ENCODE measurements around the gene WLS.
"Not testable (repeated sequence)": the region's sequence is repeated elsewhere in the genome, so short reads cannot be mapped to it uniquely, and the experiment has no call there.

WLS gene

DNA sequence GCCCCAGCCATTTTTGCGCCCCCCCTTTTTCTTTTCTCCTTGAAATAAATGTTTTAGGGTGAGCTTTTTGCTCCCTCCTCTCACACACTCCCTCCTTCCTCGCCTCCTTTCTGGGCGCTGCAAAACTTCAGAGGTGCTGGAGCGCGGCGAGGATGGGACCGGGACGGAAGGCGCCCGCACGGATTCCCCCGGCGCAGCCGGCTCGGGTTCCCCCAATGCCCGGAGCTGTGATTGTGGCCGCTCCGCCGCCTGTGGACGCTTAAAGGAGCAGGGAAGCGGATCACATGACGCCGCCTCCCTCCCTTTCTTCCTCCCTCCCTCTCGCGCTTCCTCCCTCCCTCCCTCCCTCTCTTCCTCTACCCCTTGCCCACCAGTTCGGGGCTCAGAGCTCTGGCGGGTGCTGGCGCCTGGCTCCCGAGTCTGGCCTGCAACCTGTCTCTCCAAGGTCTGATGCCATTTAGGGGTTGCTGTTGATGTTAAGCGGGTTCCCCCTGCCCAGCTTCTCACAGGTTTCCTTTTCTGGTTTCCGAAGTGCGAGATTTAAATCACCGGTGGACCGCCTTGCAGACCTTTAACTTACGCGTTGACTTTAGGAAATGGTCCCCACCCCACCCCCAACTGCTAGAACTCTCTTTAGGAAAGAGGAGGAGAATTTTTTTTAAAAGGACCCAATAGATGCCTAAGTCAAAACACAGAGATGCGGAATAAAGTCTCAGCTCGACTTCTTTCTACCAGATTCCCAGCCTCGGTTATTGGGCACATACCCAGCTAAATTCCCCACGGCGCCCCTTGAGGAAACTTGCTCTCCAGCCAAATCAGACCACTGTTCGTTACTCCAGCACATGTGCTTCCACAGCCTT is at the start of gene WLS:
TSS of gene WLS (minus strand) at position 235 of the 860 bp plus-strand sequence. CDS start at position 11, 224 bp downstream.
- no peak for DNase-seq

DNA sequence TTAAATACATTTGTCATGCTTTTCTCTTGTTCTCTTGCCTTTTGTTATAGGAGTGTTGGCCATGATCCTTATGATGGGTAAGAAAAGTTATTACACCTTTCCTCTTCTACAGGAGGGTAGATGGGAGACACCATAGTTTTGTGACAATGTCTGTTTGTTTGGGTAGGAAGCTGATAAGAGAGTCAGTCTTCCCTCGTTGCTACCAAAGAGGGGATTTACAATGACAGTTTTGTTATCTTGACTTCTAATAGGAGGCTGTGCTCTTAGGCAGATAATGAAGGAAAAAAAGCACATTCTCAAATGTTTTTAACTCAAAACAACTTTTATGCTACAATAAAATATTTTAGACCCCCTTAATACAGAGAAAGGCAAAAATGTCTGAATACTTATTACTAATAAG is 48.0 kb upstream of the WLS start:
- DNase-seq, result no peak

DNA sequence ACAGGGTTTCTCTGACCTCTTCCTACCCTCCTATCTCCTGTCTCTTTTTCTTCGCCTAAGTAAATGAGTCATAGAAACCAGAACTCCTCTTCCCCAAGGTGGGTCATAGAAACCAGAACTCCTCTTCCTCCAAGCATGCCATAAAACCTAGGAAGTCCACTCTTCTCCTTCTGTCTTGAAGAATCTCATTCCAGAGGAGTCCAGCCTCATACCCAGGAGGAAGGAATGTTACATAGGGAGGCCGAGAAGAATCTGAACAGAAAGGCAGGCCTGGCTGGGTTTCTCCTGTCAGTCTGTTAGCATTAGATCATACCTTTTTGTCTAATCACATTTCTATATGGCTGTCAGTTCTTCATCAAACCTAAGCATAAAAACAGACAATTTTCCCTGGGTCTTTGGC is 47.5 kb upstream of the WLS start:
- DNase-seq, result no peak

DNA sequence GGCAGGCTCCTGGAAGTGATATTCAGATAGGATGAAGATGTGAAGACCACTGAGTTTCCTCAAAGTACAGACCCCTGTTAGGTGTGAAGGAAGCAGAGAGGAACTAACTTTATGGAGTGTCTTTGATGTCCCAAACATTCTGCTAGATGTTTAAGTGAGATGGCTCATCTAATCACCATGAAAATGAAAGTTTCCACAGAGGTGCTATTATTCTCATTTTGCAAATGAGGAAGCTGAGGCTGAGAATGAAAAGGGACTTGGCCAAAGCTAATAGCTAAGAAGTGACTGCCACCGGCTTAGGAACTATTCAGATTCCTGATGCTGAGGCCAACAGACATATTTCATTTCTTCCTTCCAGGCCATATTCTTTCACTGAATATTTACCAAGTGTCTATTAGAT is 45.9 kb upstream of the WLS start:
- DNase-seq, result no peak

DNA sequence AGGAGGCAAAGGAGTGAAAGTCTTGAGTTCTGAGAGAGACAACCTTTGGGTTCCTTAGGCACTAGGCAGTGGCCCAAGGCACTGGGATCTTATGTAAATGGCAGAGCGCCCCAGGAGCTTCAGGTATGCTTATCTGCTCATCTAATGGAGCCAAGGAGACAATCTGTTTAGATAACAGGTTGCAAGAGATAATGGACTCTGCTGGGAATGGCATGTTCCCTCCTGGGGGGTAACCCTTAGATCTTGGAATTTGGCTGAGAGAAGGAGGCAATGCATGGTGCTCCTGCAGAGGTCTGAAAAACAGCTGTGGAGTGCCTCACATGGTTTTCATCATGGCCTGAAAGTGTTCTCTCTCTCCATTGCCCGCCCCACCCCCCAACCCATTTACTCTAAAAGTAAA is 44.1 kb upstream of the WLS start:
- DNase-seq, result no peak

DNA sequence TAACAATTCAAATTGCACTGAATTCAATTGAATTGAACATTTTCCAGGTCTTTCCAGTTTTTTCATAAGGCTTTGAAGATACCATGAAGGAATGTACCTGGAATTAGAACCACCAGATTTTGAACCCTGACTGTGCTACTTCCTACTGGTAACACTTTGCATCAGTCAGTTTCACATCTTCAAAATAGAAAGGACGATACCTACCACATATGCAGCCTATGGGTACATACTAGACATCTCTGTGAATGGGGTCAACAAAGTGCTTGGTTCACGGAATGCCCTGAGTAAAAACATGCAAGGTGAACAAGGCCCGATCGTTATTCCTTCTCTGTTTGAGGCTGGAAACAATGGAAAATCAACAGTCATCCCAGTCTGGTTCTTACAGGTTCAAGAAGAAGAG is 41.2 kb upstream of the WLS start:
- no peak for DNase-seq

DNA sequence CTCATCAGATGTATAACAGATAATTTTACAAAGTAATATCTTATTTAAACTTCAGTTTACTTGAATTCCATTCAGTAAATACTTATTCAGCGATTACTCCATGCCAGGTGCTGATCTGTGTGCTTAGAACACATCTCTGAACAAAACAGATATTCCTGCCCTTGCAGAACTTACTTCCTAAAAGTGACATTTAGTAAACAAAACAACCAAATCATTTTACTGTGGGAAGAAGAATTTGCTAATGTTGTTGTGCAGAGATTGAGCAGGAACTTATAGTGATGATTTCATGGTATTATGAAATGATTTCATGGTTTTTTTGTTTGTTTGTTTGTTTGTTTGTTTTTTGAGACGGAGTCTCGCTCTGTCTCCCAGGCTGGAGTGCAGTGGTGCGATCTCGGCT is 39.3 kb upstream of the WLS start:
- DNase-seq, result no peak

DNA sequence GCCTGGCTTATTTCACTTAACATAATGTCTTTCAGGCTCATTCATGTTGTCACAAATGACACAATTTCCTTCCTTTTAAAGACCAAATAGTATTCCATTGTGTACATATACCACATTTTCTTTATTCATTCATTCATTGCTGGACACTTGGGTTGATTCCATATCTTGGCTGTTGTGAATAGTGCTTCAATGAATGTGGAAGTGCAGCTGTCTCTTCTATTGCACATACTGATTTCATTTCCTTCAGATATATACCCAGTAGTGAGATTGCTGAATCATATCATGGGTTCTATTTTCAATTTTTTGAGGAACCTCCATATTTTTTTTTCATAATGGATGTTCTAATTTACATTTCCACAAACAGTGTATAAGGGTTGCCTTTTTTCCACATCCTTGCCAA is 38.6 kb upstream of the WLS start:
- no peak for DNase-seq

DNA sequence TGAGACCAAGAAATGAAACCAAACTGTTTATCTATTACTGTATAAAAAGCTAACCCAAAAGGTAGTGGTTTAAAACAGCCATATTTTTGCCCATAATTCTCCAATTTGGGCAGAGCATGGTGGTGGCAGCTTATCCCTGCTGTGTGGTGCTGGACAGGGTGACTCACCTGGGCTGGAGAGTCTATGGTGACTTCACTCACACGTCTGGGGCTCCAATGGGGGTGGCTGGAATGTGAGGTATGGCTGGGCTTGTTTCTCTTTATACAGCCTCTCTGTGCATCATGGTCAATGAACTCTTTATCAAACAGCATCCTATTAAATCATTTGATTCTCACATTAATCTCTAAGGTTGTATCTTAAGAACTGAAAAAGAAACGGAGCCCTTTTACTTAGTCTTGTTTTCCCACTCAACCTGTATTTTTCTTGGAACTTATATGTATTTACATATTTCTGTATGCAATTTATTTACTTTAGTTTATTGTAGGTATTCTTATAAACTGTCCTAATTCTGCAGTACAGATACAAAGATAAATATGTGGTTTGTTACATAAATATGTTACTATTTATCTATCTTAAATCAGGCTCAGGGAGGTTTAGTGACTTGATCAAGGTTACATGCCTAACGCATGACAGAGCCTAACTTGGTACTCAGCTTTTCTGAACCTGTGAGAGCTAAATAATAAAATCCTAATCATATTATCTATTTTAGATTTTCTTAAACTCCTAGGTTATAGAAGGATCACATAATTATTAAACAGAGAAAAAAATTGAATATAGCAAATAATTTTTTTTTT is 37.5 kb upstream of the WLS start:
- DNase-seq, result no peak

DNA sequence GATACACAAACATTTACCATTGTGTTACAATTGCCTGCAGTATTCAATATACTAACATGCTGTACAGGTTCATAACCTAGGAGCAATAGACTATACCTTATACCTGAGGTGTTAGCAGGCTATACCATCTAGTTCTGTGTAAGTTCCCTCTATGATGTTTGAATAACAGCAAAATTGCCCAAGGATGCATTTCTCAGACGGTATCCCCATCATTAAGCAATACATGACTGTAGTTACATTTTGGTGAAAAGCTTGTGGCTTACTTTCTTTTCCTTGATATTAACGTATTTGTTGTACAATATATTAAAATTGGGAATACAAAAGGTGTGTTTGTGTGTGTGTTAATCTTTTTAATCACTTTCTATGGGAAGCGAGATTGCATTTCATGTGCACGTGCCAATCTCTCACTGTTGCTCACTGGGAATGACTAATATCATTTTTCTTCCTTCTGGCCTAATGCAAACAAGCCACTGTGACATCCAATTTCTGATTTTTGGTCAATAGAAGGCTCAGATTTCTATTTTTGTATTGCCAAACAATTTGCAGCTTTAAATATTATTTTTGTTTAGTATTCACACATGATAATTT is 36.7 kb upstream of the WLS start:
- DNase-seq, result no peak

DNA sequence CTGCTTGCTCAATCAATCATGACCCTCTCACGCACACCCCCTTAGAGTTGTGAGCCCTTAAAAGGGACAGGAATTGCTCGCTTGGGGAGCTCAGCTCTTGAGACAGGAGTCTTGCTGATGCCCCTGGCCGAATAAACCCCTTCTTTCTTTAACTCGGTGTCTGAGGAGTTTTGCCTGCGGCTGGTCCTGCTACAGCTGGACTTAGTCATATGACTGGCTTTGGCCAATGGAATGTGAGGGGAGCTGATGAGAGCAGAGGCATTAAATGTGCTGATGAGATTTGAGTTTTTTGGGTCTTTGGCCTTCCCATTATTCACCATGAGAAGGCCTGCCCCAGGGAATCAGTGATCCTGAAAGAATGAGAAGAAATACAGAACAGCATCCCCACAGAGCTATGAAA is 24.5 kb upstream of the WLS start:
- DNase-seq, result not testable (repeated sequence)

DNA sequence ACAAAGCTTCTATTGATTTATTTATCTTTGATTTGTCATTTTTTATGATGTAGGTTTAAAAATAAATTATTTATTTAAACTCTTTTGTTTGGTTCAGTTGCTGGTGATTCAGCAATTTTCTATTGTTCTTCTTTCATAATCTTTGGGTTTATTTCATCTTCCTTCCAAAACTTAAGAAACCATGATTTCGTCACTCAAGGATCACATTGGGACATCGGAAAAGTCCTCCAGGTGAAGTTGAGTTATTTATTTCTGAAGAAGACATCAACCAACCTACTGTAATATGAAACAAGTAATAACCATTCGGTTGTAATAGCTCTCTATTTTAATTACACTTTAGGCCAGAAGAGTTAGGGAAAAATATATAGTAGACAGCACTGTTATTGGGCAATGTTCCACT is 23.0 kb upstream of the WLS start:
- DNase-seq, result no peak

DNA sequence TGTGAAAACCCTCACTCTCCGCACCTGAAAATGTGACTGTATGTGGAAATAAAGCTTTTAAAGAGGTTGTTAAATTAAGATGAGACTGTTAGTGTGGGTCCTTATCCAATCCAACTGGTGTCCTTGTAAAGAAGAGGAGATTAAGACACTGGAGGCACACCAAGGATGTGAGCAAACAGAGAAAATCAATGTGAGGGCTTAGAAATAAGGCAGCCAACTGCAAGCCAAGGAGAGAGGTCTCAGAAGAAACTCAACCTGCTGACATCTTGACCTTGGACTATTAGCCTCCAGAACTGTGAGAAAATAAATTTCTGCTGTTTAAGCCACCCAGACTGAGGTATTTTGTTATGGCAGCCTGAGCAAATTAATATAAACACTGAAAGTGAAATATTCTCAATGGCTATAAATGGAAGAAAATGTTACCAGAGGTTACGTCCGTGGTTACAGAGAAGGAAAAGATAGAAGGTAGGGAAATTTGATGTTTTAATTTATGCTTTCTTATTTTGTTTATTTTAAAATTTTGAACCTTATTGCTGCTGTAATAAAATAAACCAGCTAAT is 22.4 kb upstream of the WLS start:
- no peak for DNase-seq

DNA sequence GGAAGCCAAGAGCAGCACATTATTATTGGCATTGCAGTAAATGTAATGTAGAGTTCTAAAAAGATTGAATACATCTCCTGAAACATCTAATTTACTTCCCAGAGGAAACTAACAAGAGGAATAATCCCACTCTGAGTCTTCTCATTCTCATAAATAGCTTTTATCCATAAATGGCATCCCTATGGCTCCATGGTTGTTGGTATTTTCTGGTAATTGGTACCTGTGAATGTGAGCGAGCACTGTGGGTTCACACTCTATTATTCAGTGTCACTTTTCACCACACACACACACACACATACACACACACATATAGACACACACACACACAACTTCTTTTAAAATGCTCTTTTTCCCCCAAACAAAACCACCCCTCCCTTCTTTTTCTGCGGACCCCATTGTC is 4.7 kb upstream of the WLS start:
- DNase-seq, result no peak

DNA sequence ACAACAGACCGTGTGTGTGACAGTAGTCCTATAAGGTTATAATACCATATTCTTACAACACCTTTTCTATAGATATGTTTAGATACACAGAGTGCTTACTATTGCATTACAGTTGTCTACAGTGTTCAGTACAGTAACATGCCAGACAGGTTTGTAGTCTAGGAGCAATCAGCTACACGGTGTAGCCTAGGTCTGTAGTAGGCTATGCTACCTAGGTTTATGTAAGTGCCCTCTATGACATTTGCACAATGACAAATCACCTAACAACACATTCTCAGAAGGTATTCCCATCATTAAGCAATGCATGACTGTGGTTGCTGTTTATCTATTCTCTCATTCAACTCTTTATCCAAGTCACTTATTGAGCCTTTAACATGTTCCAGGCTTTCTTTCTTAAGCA is 1.8 kb upstream of the WLS start:
- DNase-seq, result no peak

DNA sequence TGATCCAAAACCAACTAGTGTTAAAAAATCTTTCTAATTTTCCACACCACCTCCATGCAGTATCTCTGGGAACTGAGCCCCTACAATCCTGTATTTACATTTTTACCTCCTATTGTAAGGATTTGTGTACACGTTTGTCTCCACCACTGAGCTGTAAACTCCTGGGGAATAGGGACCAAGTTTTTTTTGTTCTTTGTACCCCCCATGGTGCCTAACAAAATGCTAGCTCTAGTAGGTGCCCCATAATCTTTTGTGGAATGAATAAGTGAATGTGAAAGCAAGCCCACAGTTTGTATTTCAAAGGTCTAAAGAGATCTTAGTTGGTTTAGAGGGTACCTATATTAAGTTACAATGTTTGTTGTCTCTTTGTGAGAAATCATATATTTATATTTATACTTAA is 879 bp upstream of the WLS start:
- no peak for DNase-seq

DNA sequence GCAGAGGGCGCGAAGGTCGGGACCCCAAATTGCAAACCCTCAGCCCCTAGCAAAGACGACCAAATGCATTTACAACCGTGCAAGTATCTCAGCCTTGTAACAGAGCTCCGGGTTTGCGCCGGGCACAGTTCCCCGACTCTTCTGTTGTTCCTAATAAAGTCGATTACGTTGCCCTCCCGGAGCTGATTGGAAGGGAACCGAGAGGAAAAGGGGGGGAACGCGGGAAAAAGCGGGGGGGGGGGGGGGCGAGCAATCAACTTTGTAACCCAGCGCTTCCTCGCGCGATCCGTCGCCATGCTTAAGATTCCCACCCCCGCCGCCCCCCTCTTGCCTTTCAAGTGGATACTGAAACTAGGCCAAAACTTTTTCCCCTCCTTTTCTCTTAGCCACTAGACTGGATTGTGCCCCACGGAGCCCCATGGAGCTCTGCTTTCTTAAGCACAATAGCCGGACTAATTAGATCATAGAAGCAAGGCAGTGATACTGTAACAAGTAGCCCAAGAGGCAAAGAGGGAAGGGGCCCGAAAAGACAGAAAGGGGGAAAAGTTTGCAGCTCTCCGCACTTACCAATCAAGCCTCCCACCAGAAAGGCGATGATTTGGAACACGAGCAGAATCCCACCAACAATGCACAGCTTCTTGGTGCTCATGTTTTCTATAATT is 565 bp downstream of the WLS start:
- DNase-seq, result no peak

DNA sequence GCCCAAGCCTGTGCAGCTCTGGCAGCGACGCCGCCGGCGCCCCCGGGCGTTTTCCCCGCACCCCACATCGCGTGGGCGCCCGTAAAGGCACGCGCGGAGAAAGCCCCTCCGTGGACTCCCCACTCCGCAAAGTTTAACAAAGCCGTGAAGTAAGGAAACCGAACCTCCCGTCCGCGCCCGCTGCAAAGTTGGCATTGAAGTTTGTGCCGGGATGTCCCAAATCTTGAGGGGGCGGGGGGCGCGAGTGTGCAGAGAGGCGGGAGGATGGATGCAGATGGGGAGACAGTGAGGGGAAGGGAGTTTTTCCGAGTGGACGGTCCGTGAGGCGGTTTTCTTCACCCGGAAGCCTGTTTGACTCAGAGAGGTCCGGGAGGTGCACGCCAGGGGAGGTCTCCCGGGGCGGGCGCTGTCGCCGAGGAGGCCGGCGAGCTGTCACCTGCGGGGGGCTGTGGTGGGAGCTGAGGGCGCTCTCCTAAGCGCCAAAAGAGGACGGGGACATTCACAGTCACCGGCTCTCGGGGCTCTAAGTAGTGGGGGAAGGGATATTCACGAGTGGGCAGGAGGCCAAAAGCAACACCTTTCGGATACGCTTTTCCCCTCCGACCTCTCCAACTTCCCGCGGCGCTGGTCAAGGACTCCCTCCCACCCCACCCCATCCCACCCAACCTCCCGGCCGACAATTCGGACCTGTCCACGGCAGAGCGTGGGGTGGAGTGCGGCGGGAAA is 1.3 kb downstream of the WLS start:
- no peak for DNase-seq

DNA sequence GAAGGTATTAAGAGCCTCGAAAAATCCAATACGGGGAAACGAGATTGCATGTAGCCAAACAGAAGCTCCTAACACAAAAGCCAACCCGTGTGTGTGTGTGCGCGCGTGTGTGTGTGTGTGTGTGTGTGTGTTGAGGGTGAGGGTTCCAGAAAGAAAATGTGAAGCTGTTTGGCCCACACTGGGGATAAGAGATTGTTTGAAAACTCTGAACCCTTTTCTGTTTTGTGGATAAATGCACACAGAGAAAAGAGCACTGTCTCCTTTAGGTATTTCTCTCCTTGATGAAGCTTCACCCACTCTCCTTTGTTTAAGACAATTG is 1.9 kb downstream of the WLS start:
- DNase-seq, result no peak

DNA sequence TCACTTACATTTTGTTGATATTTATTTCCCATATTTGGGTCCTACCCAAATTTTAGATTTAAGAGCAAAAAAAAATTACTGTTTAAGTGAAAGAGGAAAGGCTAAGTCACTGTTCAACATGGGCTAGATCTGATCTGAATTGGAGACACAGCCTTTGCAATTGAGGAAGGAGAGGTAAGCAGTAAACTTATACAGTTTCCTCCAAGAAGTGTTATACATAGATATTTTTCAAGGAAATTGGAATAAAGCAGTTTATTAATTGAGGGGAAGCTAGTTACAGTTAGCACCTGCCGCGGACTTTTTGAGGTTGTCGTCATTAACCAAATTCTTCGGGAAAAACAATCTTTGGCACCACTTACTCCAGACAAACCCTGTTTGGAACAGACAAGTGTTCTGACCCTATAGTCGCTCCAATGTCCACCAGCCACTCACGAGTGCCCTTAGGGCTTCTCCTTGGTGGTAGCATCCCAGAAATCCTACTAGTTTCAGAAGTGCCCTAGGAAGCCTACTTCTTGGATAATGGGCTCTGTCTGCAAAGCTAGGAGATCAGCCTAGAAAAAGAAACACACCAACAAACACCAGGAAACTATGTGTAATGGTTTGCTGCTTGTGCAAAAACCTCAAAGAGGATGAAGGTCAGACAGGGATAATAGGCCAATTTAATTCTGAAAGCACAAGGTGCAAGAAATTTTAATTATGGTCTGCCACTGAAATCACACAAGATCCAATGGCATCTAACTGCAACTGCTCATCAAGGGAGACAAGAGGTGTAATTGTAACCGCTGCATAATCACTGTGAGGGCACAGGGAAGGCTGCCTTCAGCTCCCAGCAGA is 2.5 kb downstream of the WLS start:
- no peak for DNase-seq

DNA sequence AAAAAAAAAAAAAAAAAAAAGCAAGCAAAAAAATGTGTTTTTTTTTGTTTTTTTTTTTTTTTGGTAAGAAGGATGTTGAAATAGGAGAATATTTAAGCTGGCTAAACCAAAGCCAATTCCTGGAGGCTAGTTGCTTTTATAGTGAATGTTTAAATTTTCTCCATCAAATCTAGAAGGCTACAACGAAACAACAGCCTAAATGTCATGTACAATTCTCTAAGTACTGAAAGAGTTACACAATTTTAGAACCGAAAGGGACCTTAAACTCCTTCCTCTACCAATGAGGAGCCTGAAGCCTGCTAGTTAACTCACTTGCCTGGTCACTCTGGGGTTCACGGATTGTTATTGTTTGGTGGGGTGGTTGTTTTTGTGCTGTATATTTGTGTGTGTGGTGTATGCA is 3.5 kb downstream of the WLS start:
- DNase-seq, result no peak

DNA sequence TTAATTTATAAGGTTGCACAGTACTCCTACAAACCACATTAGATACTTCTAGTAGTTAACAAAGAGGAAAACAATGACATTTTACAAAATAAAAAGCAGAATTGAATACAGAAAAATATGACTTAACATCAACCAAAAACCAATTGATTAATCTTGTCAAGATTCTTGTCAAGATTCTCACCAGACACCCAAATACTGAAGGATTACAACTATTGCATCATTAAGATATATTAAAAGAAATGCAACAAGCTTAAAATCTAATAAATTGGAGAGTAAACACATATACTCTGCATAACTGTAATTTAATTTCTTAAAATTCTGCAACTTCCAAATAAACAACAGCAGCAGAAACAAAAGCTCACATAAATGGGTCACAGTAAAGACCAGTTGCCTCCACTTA is 4.7 kb downstream of the WLS start:
- no peak for DNase-seq
